Measurements from ENCODE around the gene VPS41. TPM values are rescaled to one million over a fixed set of nuclear protein-coding genes. Genes with fewer than 3 reads are reported as not detected.

Gene VPS41
- polyA plus RNA-seq, 3 donors: 12.7 to 62.2 (median 56.7) TPM

- Histone ChIP-seq H3K36me3 (replicated peaks in 1 of 2; ENCODE audit: control insufficient read depth in 1 of 2, insufficient read depth in 2 of 2, low read length in 2 of 2) (peaks cover 0 to 22% of the 10 kb centered on the region in 2 donors), H3K27me3 (ENCODE audit: control insufficient read depth in 2 of 2, insufficient read depth in 2 of 2, low read length in 2 of 2) (no peaks in the 10 kb centered on the region), H3K4me2 (replicated peaks; ENCODE audit: extremely low read depth, low read length, poor library complexity, severe bottlenecking) (no peak overlapping the region), H4K20me1 (ENCODE audit: insufficient read depth, low read length) (peaks cover 16% of the 10 kb centered on the region), H3K9ac (ENCODE audit: insufficient read depth, low read length, poor library complexity, severe bottlenecking) (no peak overlapping the region), H2AFZ (ENCODE audit: insufficient read depth, low read depth, low read length, poor library complexity, severe bottlenecking) (no peak overlapping the region), H3K27ac (ENCODE audit: low read depth in 1 of 2, low read length in 2 of 2) (no peak overlapping the region), H3K9me3 (replicated peaks in 1 of 2; ENCODE audit: control insufficient read depth in 1 of 2, insufficient read depth in 1 of 2, low read length in 2 of 2) (no peaks in the 10 kb centered on the region), H3K79me2 (ENCODE audit: insufficient read depth, low read length) (no peaks in the 10 kb centered on the region), H3K4me1 (ENCODE audit: control insufficient read depth in 1 of 2, insufficient read depth in 2 of 2, low read length in 2 of 2) (no peaks in the 10 kb centered on the region), H3K4me3 (replicated peaks in 1 of 3; ENCODE audit: low read depth in 2 of 3, low read length in 3 of 3) (no peak overlapping the region)
- no peak overlapping the region for H3K4me3 Mint-ChIP-seq
- no peak for DNase-seq
- WGBS (ENCODE audit: insufficient coverage): no CpG with 5 or more reads among the region's 3 CpGs
- peaks cover 6% of the 10 kb centered on the region for H3K4me1 Mint-ChIP-seq
- H3K36me3 Mint-ChIP-seq: peaks cover 10 to 17% of the 10 kb centered on the region in 2 donors
- peaks cover 0 to 2% (median 0%) of the 10 kb centered on the region in 3 donors for H3K27me3 Mint-ChIP-seq (ENCODE audit: low read depth in 3 of 3)
- no peak overlapping the region for H3K27ac Mint-ChIP-seq
- intact Hi-C loops (cut with micrococcal nuclease): no loop called here
- TF ChIP-seq, protein P1, sequence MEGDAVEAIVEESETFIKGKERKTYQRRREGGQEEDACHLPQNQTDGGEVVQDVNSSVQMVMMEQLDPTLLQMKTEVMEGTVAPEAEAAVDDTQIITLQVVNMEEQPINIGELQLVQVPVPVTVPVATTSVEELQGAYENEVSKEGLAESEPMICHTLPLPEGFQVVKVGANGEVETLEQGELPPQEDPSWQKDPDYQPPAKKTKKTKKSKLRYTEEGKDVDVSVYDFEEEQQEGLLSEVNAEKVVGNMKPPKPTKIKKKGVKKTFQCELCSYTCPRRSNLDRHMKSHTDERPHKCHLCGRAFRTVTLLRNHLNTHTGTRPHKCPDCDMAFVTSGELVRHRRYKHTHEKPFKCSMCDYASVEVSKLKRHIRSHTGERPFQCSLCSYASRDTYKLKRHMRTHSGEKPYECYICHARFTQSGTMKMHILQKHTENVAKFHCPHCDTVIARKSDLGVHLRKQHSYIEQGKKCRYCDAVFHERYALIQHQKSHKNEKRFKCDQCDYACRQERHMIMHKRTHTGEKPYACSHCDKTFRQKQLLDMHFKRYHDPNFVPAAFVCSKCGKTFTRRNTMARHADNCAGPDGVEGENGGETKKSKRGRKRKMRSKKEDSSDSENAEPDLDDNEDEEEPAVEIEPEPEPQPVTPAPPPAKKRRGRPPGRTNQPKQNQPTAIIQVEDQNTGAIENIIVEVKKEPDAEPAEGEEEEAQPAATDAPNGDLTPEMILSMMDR (IDR thresholded peaks at IDR 0.05): no peak
- H3K9me3 Mint-ChIP-seq: peaks cover 0 to 3% (median 0%) of the 10 kb centered on the region in 7 donors
Observed at GRCh38 chr7:38828026-38828425, 81.0 kb downstream of the VPS41 start.

DNA sequence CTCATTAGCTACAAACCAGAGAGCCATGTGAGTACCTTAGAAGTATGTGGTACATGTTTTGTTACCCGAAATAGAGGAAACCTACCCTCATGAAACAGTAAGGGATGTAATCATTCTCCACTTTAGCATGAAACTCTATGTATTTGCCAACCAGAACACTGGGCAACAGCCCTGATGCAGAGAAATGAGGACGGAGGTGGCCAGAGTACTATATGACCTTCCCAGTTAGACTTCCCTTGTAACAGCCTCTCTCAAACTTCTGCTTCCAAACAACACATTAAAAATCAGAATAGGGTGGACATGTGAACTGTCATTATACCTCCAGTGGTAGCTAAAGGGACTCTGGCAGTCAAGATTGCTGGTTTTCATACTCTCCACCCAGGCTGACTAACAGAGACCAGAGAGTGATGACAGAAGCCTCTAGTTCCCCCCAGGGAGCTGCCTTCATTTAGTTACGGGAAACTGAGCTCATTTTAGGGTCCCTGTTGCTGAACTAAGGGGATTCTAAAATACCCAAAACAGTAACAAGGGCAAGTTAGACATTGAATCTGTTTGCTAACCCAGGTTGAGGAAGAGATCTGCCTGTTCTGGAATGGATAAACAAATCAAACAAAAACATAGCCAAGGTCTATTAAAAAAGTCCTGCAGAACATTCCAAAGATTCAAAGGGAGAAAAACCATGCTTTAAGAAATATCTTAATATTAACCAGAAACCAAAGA, 83.1 kb downstream of the VPS41 start:
- H3K36me3 ChIP-seq (replicated peaks in 1 of 2; ENCODE audit: control insufficient read depth in 1 of 2, insufficient read depth in 2 of 2, low read length in 2 of 2): peaks cover 0 to 23% of the 10 kb centered on the region in 2 donors
- TF ChIP-seq, protein P1 (IDR thresholded peaks at IDR 0.05): no peak
- no CpG with 5 or more reads among the region's 3 CpGs for WGBS (ENCODE audit: insufficient coverage)

More for the DNA sequence above, 83.1 kb downstream of the VPS41 start:
- Histone ChIP-seq H3K27me3 (ENCODE audit: control insufficient read depth in 2 of 2, insufficient read depth in 2 of 2, low read length in 2 of 2) (no peaks in the 10 kb centered on the region), H2AFZ (ENCODE audit: insufficient read depth, low read depth, low read length, poor library complexity, severe bottlenecking) (no peak overlapping the region), H3K27ac (ENCODE audit: low read depth in 1 of 2, low read length in 2 of 2) (no peak overlapping the region), H3K4me3 (replicated peaks in 1 of 3; ENCODE audit: low read depth in 2 of 3, low read length in 3 of 3) (no peak overlapping the region), H3K4me2 (replicated peaks; ENCODE audit: extremely low read depth, low read length, poor library complexity, severe bottlenecking) (no peak overlapping the region), H3K79me2 (ENCODE audit: insufficient read depth, low read length) (no peaks in the 10 kb centered on the region), H3K4me1 (ENCODE audit: control insufficient read depth in 1 of 2, insufficient read depth in 2 of 2, low read length in 2 of 2) (no peaks in the 10 kb centered on the region), H3K9ac (ENCODE audit: insufficient read depth, low read length, poor library complexity, severe bottlenecking) (no peak overlapping the region), H4K20me1 (ENCODE audit: insufficient read depth, low read length) (peaks cover 15% of the 10 kb centered on the region), H3K9me3 (replicated peaks in 1 of 2; ENCODE audit: control insufficient read depth in 1 of 2, insufficient read depth in 1 of 2, low read length in 2 of 2) (no peaks in the 10 kb centered on the region)
- peaks cover 6% of the 10 kb centered on the region for H3K4me1 Mint-ChIP-seq
- DNase-seq: no peak
- peaks cover 0 to 3% (median 0%) of the 10 kb centered on the region in 7 donors for H3K9me3 Mint-ChIP-seq
- intact Hi-C loops (cut with micrococcal nuclease): no loop called here
- H3K36me3 Mint-ChIP-seq: peaks cover 10 to 17% of the 10 kb centered on the region in 2 donors
- H3K27ac Mint-ChIP-seq: peak overlapping the region in 2 of 7 donors; percentile 27 to 32
- H3K4me3 Mint-ChIP-seq: no peak overlapping the region
- H3K27me3 Mint-ChIP-seq (ENCODE audit: low read depth in 3 of 3): peaks cover 0 to 2% (median 0%) of the 10 kb centered on the region in 3 donors

Measured in CD14-positive monocyte (primary cell).